Mesenchymal stem cell (in vitro differentiated cells and primary cell): ENCODE measurements around the gene NPLOC4.

Experiments used
- DNase-seq: peaks from one replicate; pipeline ENCODE4 v3.0.0-alpha.2; 2013
- H2AFZ ChIP-seq: one replicate; pipeline ENCODE4 v1.6.1; 2013; ENCODE audit warnings: low read depth, mild to moderate bottlenecking, control low read depth, inconsistent platforms, low read length, moderate library complexity
- H2AK5ac ChIP-seq: 2 replicates; pipeline ENCODE4 v1.6.1; 2013; ENCODE audit warnings: low read length, moderate library complexity, mild to moderate bottlenecking, inconsistent platforms; ENCODE audit not compliant: severe bottlenecking
- H2BK120ac ChIP-seq: one replicate; pipeline ENCODE4 v1.6.1; 2013; ENCODE audit warnings: low read depth, mild to moderate bottlenecking, inconsistent platforms, low read length, moderate library complexity
- H2BK12ac ChIP-seq, 2 experiments: one replicate each; pipeline ENCODE4 v1.6.1; 2013; ENCODE audit warnings: inconsistent platforms in 2 of 2, low read length in 2 of 2, mild to moderate bottlenecking in 2 of 2, moderate library complexity in 2 of 2, control low read depth in 1 of 2
- H2BK15ac ChIP-seq: one replicate; pipeline ENCODE4 v1.6.1; 2013; ENCODE audit warnings: mild to moderate bottlenecking, low read depth, inconsistent platforms; ENCODE audit not compliant: poor library complexity, severe bottlenecking
- H2BK5ac ChIP-seq: 2 replicates; pipeline ENCODE4 v1.6.1; 2013; ENCODE audit warnings: low read depth, mild to moderate bottlenecking, low read length, control low read depth, inconsistent platforms; ENCODE audit not compliant: poor library complexity, severe bottlenecking
- H3K14ac ChIP-seq, 2 experiments: one replicate each; pipeline ENCODE4 v1.6.1; 2013; ENCODE audit warnings: inconsistent platforms in 2 of 2, low read length in 2 of 2, control low read depth in 1 of 2, mild to moderate bottlenecking in 1 of 2, moderate library complexity in 1 of 2
- H3K18ac ChIP-seq, 2 experiments: one replicate each; pipeline ENCODE4 v1.6.1; 2013; ENCODE audit warnings: inconsistent platforms in 2 of 2, low read length in 2 of 2, control low read depth in 1 of 2, low read depth in 1 of 2, mild to moderate bottlenecking in 1 of 2
- H3K23ac ChIP-seq, 2 experiments: one replicate each; pipeline ENCODE4 v1.6.1; 2013; ENCODE audit warnings: inconsistent platforms in 2 of 2, low read length in 2 of 2, mild to moderate bottlenecking in 2 of 2, moderate library complexity in 2 of 2, control low read depth in 1 of 2
- H3K27ac ChIP-seq: 2 replicates; pipeline ENCODE4 v1.5.1; 2013; ENCODE audit warnings: mild to moderate bottlenecking, moderate library complexity, low read length, control low read depth, inconsistent platforms; ENCODE audit not compliant: poor library complexity, severe bottlenecking
- H3K27me3 ChIP-seq, 2 experiments: 2 replicates each; pipeline versions ENCODE4 v1.6.1 to v1.7.0; 2013; ENCODE audit warnings: low read length in 2 of 2, mild to moderate bottlenecking in 2 of 2, moderate library complexity in 2 of 2, control low read depth in 1 of 2, inconsistent platforms in 1 of 2; ENCODE audit not compliant: control insufficient read depth in 1 of 2, insufficient read depth in 1 of 2
- H3K36me3 ChIP-seq, 2 experiments: 2 replicates each; pipeline versions ENCODE4 v1.6.1 to v1.7.0; 2013; ENCODE audit warnings: low read length in 2 of 2, control low read depth in 1 of 2, inconsistent platforms in 1 of 2, low read depth in 1 of 2, mild to moderate bottlenecking in 1 of 2; ENCODE audit not compliant: insufficient read depth in 2 of 2, control insufficient read depth in 1 of 2
- H3K4ac ChIP-seq, 2 experiments: one replicate each; pipeline ENCODE4 v1.6.1; 2013; ENCODE audit warnings: inconsistent platforms in 2 of 2, low read length in 2 of 2, mild to moderate bottlenecking in 2 of 2, moderate library complexity in 2 of 2, control low read depth in 1 of 2, low read depth in 1 of 2
- H3K4me1 ChIP-seq: 2 replicates; pipeline ENCODE4 v1.6.1; 2013; ENCODE audit warnings: low read depth, low read length, control low read depth; ENCODE audit not compliant: control insufficient read depth, insufficient read depth
- H3K4me2 ChIP-seq: 2 replicates; pipeline ENCODE4 v1.6.1; 2013; ENCODE audit warnings: low read length, mild to moderate bottlenecking, inconsistent platforms; ENCODE audit not compliant: poor library complexity, severe bottlenecking
- H3K4me3 ChIP-seq, 2 experiments: 2 replicates each; pipeline versions ENCODE4 v1.5.1 to v1.7.0; 2013; ENCODE audit warnings: low read length in 2 of 2, mild to moderate bottlenecking in 2 of 2, control low read depth in 1 of 2, low read depth in 1 of 2; ENCODE audit not compliant: insufficient read depth in 1 of 2
- H3K79me1 ChIP-seq: replicated peaks from 2 replicates; pipeline ENCODE4 v1.6.1; 2013; ENCODE audit warnings: mild to moderate bottlenecking, control low read depth, low read length, inconsistent platforms; ENCODE audit not compliant: poor library complexity, severe bottlenecking
- H3K9ac ChIP-seq: 2 replicates; pipeline ENCODE4 v1.7.0; 2013; ENCODE audit warnings: mild to moderate bottlenecking, low read length, moderate library complexity
- H3K9me3 ChIP-seq: 2 replicates; pipeline ENCODE4 v1.7.0; 2013; ENCODE audit warnings: mild to moderate bottlenecking, low read length; ENCODE audit not compliant: control insufficient read depth
- H4K8ac ChIP-seq: one replicate; pipeline ENCODE4 v1.6.1; 2013; ENCODE audit warnings: inconsistent platforms, mild to moderate bottlenecking, low read length, moderate library complexity
- H4K91ac ChIP-seq: one replicate; pipeline ENCODE4 v1.6.1; 2013; ENCODE audit warnings: mild to moderate bottlenecking, low read length, inconsistent platforms
- WGBS: methylation state at CpG from one replicate; pipeline ENCODE4 v1.1.7; 2013; ENCODE audit warnings: mixed read lengths; 5-methylcytosine and 5-hydroxymethylcytosine counted together

The NPLOC4 gene

GRCh38 chr17:81514739-81515529 is 122.0 kb downstream of the NPLOC4 start:
- Histone ChIP-seq H3K4me1 (peaks cover 47% of the 10 kb centered on the region), H3K36me3 (peaks cover 22 to 44% of the 10 kb centered on the region in 2 experiments)

GRCh38 chr17:81514489-81514738 is 122.5 kb downstream of the NPLOC4 start:
- Histone ChIP-seq H3K4ac (peak overlapping the region; percentile 62 to 75), H3K4me3 (peak overlapping the region; percentile 56 to 82), H3K27ac (peak overlapping the region; percentile 94), H3K36me3 (peaks cover 28 to 47% of the 10 kb centered on the region in 2 experiments), H4K91ac (peak overlapping the region; percentile 85), H3K9ac (peak overlapping the region; percentile 94), H3K23ac (peak overlapping the region in 1 of 2 experiments; percentile 78), H2BK5ac (peak overlapping the region; percentile 100), H3K27me3 (no peaks in the 10 kb centered on the region), H3K4me1 (peaks cover 41% of the 10 kb centered on the region), H2AFZ (no peak overlapping the region), H2BK15ac (peak overlapping the region; percentile 96), H2BK120ac (peak overlapping the region; percentile 100), H3K9me3 (no peaks in the 10 kb centered on the region), H2AK5ac (peak overlapping the region; percentile 49), H3K4me2 (peak overlapping the region; percentile 64), H2BK12ac (peak overlapping the region; percentile 6 to 16), H4K8ac (peak overlapping the region; percentile 67), H3K79me1 (peaks cover under 1% of the 10 kb centered on the region), H3K18ac (peak overlapping the region; percentile 72 to 81), H3K14ac (peak overlapping the region; percentile 8 to 81)
- no peak for DNase-seq
- 0% methylated on average over 20 of the region's 34 CpGs for WGBS

More at GRCh38 chr17:81514739-81515529, 122.0 kb downstream of the NPLOC4 start:
- peak overlapping the region; percentile 7 to 80 for H2BK12ac ChIP-seq
- H3K18ac ChIP-seq = peak overlapping the region; percentile 81 to 98
- 1% methylated on average over 74 of the region's 82 CpGs for WGBS
- H2BK5ac ChIP-seq = peak overlapping the region; percentile 100
- peak overlapping the region; percentile 83 to 92 for H3K4me3 ChIP-seq
- peak overlapping the region; percentile 99 for H4K91ac ChIP-seq
- no peaks in the 10 kb centered on the region for H3K27me3 ChIP-seq
- peak overlapping the region; percentile 91 for H4K8ac ChIP-seq
- peak overlapping the region; percentile 100 for H2BK120ac ChIP-seq
- DNase-seq = peak; percentile 82
- no peaks in the 10 kb centered on the region for H3K9me3 ChIP-seq
- H3K4ac ChIP-seq = peak overlapping the region; percentile 99
- H3K79me1 ChIP-seq = peaks cover 4% of the 10 kb centered on the region
- peak overlapping the region; percentile 98 for H3K27ac ChIP-seq
- H2AFZ ChIP-seq = peak overlapping the region; percentile 20
- peak overlapping the region; percentile 94 for H3K4me2 ChIP-seq
- H2AK5ac ChIP-seq = peak overlapping the region; percentile 82
- peak overlapping the region in 1 of 2 experiments; percentile 37 for H3K23ac ChIP-seq
- H3K9ac ChIP-seq = peak overlapping the region; percentile 94
- peak overlapping the region; percentile 84 for H2BK15ac ChIP-seq
- peak overlapping the region; percentile 81 to 92 for H3K14ac ChIP-seq

- Histone ChIP-seq H3K9ac (peak overlapping the region; percentile 94), H3K36me3 (peaks cover 33 to 52% of the 10 kb centered on the region in 2 experiments), H3K4me2 (peak overlapping the region; percentile 64), H3K9me3 (no peaks in the 10 kb centered on the region), H2BK5ac (peak overlapping the region; percentile 100), H3K27me3 (no peaks in the 10 kb centered on the region), H4K8ac (peak overlapping the region; percentile 67), H3K4me3 (peak overlapping the region; percentile 56 to 82), H3K4me1 (peaks cover 36% of the 10 kb centered on the region), H3K23ac (peak overlapping the region in 1 of 2 experiments; percentile 78), H3K14ac (peak overlapping the region; percentile 5 to 8), H2AFZ (no peak overlapping the region), H3K4ac (peak overlapping the region; percentile 62 to 75), H2BK15ac (peak overlapping the region; percentile 97), H4K91ac (peak overlapping the region; percentile 85), H3K27ac (peak overlapping the region; percentile 94), H3K79me1 (no peaks in the 10 kb centered on the region), H2BK120ac (peak overlapping the region; percentile 100), H3K18ac (peak overlapping the region; percentile 72 to 81), H2AK5ac (peak overlapping the region; percentile 49), H2BK12ac (peak overlapping the region; percentile 6 to 16)
- WGBS = 2% methylated on average over 59 of the region's 64 CpGs
- DNase-seq = peak; percentile 85
Observed at GRCh38 chr17:81513753-81514488, 123.0 kb downstream of the NPLOC4 start.

- Histone ChIP-seq H3K27ac (peak overlapping the region; percentile 94), H4K91ac (peak overlapping the region; percentile 85), H3K9ac (peak overlapping the region; percentile 94), H3K23ac (peak overlapping the region in 1 of 2 experiments; percentile 86), H3K79me1 (no peaks in the 10 kb centered on the region), H2BK12ac (peak overlapping the region; percentile 6 to 16), H2BK15ac (peak overlapping the region; percentile 97), H2BK5ac (peak overlapping the region; percentile 100), H3K27me3 (no peaks in the 10 kb centered on the region), H3K36me3 (peaks cover 38 to 56% of the 10 kb centered on the region in 2 experiments), H2AFZ (no peak overlapping the region), H3K4ac (peak overlapping the region; percentile 62 to 75), H3K4me2 (peak overlapping the region; percentile 64), H3K4me3 (peak overlapping the region; percentile 64 to 82), H3K9me3 (no peaks in the 10 kb centered on the region), H3K4me1 (peaks cover 33% of the 10 kb centered on the region), H3K14ac (peak overlapping the region; percentile 29 to 78), H3K18ac (peak overlapping the region; percentile 72 to 81), H2BK120ac (peak overlapping the region; percentile 100), H2AK5ac (peak overlapping the region; percentile 49), H4K8ac (peak overlapping the region; percentile 67)
- WGBS = 0% methylated on average over 11 of the region's 23 CpGs
- DNase-seq = peak; percentile 72
Observed at GRCh38 chr17:81513372-81513752, 123.5 kb downstream of the NPLOC4 start.
